ENCODE data around the gene GCLC. TPM values are rescaled to one million over a fixed set of nuclear protein-coding genes. Genes with fewer than 3 reads are reported as not detected.
"Not testable (repeated sequence)": the region's sequence is repeated elsewhere in the genome, so short reads cannot be mapped to it uniquely, and the experiment has no call there.

The GCLC gene
- total and polyA plus RNA-seq, 2 donors, result 17.1 to 17.4 TPM

GRCh38 chr6:53480774-53481173 lies 64.1 kb downstream of the GCLC start:
- not testable (repeated sequence) for H3K27ac ChIP-seq (ENCODE audit: low read depth in 1 of 2, low read length in 1 of 2); H3K9me3 ChIP-seq (ENCODE audit: control insufficient read depth in 2 of 2, insufficient read depth in 1 of 2, low read length in 1 of 2); H3K27me3 ChIP-seq (ENCODE audit: control insufficient read depth in 2 of 2, insufficient read depth in 1 of 2, low read length in 1 of 2); DNase-seq (ENCODE audit: low read depth in 6 of 9, low spot score in 9 of 9); H3K36me3 ChIP-seq (ENCODE audit: control insufficient read depth in 2 of 2, insufficient read depth in 2 of 2, low read length in 1 of 2); H3K4me3 ChIP-seq (ENCODE audit: low read length in 2 of 2)
- H3K4me1 ChIP-seq (ENCODE audit: control insufficient read depth in 2 of 2, insufficient read depth in 2 of 2, low read length in 2 of 2), result peaks cover 5 to 18% of the 10 kb centered on the region in 2 donors
- WGBS, result 94% methylated on average over 4 of the region's 4 CpGs

- H3K4me1 ChIP-seq (ENCODE audit: control insufficient read depth in 2 of 2, insufficient read depth in 2 of 2, low read length in 2 of 2), result peaks cover 5 to 18% of the 10 kb centered on the region in 2 donors
- H3K27ac ChIP-seq (ENCODE audit: low read depth in 1 of 2, low read length in 1 of 2), result no peak overlapping the region
- H3K27me3 ChIP-seq (ENCODE audit: control insufficient read depth in 2 of 2, insufficient read depth in 1 of 2, low read length in 1 of 2), result no peaks in the 10 kb centered on the region
- no peaks in the 10 kb centered on the region for H3K36me3 ChIP-seq (ENCODE audit: control insufficient read depth in 2 of 2, insufficient read depth in 2 of 2, low read length in 1 of 2)
- H3K4me3 ChIP-seq (ENCODE audit: low read length in 2 of 2), result no peak overlapping the region
- DNase-seq (ENCODE audit: low read depth in 6 of 9, low spot score in 9 of 9), result no peak
- WGBS, result 97% methylated on average over 1 of the region's 1 CpG
- no peaks in the 10 kb centered on the region for H3K9me3 ChIP-seq (ENCODE audit: control insufficient read depth in 2 of 2, insufficient read depth in 1 of 2, low read length in 1 of 2)
These were observed 65.0 kb downstream of the GCLC start for GRCh38 chr6:53479871-53480270.

DNA sequence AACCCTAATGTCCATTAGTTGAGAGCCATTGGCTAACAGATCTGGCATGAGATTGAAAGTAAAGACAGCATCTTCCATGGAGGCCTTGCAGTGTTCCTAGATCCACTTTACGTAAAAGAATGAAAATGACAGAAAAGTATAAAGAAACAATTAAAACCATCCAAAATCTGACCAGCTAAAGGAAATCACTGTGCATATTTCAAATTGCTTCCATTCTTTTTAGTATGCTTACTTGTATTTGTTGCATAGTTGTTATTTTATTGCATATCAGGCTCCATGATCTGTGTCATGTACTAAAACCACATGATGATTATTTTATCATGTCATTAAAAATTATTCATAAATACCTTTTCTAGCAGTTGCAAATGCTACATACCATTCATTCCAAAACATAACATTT lies 67.9 kb downstream of the GCLC start:
- no peaks in the 10 kb centered on the region for H3K36me3 ChIP-seq (ENCODE audit: control insufficient read depth in 2 of 2, insufficient read depth in 2 of 2, low read length in 1 of 2)
- H3K9me3 ChIP-seq (ENCODE audit: control insufficient read depth in 2 of 2, insufficient read depth in 1 of 2, low read length in 1 of 2), result no peaks in the 10 kb centered on the region
- no peaks in the 10 kb centered on the region for H3K27me3 ChIP-seq (ENCODE audit: control insufficient read depth in 2 of 2, insufficient read depth in 1 of 2, low read length in 1 of 2)
- no peak for DNase-seq (ENCODE audit: low read depth in 6 of 9, low spot score in 9 of 9)
- no peak overlapping the region for H3K27ac ChIP-seq (ENCODE audit: low read depth in 1 of 2, low read length in 1 of 2)
- no peak overlapping the region for H3K4me3 ChIP-seq (ENCODE audit: low read length in 2 of 2)
- WGBS, result 99% methylated on average over 1 of the region's 1 CpG
- H3K4me1 ChIP-seq (ENCODE audit: control insufficient read depth in 2 of 2, insufficient read depth in 2 of 2, low read length in 2 of 2), result no peaks in the 10 kb centered on the region

DNA sequence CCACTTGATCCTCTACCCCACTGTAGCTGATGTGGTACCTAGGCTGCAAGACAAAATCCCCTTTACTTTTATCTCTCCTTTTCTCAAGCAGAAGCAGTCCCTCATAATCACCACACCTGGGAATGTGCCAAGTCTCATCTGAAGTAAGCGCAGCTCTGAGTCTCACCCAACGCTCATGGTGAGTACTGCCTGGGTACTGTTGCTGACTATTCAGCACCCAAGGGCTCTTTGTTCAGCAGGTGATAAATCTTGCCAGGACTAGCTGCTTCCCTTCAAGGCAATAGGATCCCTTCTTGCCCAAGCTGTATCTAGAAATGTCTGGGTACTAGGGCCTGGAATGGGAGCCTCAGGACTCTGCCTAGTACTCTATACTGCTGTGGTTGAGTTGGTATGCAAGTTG lies 70.9 kb downstream of the GCLC start:
- H3K4me3 ChIP-seq (ENCODE audit: low read length in 2 of 2), result no peak overlapping the region
- DNase-seq (ENCODE audit: low read depth in 6 of 9, low spot score in 9 of 9), result no peak
- no peaks in the 10 kb centered on the region for H3K4me1 ChIP-seq (ENCODE audit: control insufficient read depth in 2 of 2, insufficient read depth in 2 of 2, low read length in 2 of 2)
- no peaks in the 10 kb centered on the region for H3K9me3 ChIP-seq (ENCODE audit: control insufficient read depth in 2 of 2, insufficient read depth in 1 of 2, low read length in 1 of 2)
- H3K27me3 ChIP-seq (ENCODE audit: control insufficient read depth in 2 of 2, insufficient read depth in 1 of 2, low read length in 1 of 2), result no peaks in the 10 kb centered on the region
- no peak overlapping the region for H3K27ac ChIP-seq (ENCODE audit: low read depth in 1 of 2, low read length in 1 of 2)
- WGBS, result 97% methylated on average over 2 of the region's 2 CpGs
- no peaks in the 10 kb centered on the region for H3K36me3 ChIP-seq (ENCODE audit: control insufficient read depth in 2 of 2, insufficient read depth in 2 of 2, low read length in 1 of 2)

DNA sequence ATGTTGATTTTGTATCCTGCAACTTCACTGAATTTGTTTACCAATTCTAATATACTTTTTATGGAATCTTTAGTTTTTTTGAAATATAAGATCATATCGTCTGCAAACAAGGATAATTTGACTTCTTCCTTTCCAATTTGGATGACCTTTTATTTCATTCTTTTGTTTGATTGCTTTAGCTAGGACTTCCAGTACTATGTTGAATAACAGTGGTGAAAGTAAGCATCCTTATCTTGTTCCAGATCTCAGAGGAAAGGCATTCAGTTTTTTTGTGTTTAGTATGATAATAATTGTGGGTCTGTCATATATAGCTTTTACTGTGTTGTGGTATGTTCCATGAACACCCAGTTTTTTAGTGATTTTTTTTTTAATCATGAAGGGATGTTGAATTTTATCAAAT lies 75.7 kb downstream of the GCLC start:
- Histone ChIP-seq H3K4me1 (ENCODE audit: control insufficient read depth in 2 of 2, insufficient read depth in 2 of 2, low read length in 2 of 2) (no peaks in the 10 kb centered on the region), H3K27me3 (ENCODE audit: control insufficient read depth in 2 of 2, insufficient read depth in 1 of 2, low read length in 1 of 2) (no peaks in the 10 kb centered on the region), H3K4me3 (ENCODE audit: low read length in 2 of 2) (no peak overlapping the region), H3K27ac (ENCODE audit: low read depth in 1 of 2, low read length in 1 of 2) (no peak overlapping the region), H3K9me3 (ENCODE audit: control insufficient read depth in 2 of 2, insufficient read depth in 1 of 2, low read length in 1 of 2) (no peaks in the 10 kb centered on the region), H3K36me3 (ENCODE audit: control insufficient read depth in 2 of 2, insufficient read depth in 2 of 2, low read length in 1 of 2) (no peaks in the 10 kb centered on the region)
- WGBS, result 98% methylated on average over 1 of the region's 1 CpG
- no peak for DNase-seq (ENCODE audit: low read depth in 6 of 9, low spot score in 9 of 9)

DNA sequence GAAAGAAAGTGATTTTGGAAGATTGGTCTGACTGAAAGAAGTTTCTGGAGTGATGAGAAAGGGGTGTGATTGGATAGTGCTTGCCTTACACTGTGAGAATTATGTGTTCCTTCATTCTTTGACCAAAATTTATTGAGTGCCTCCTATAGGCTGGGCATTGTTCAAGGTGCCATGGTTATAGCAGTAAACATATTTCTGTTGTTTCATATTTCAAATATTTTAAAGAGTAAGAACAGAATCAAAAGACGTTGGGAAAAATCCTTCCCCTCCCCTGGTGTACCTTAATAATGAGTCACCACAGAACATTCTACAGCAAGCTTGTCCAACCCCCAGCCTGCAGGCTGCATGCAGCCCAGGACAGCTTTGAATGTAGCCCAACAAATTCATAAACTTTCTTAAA lies 78.6 kb downstream of the GCLC start:
- Histone ChIP-seq H3K9me3 (ENCODE audit: control insufficient read depth in 2 of 2, insufficient read depth in 1 of 2, low read length in 1 of 2) (no peaks in the 10 kb centered on the region), H3K4me1 (ENCODE audit: control insufficient read depth in 2 of 2, insufficient read depth in 2 of 2, low read length in 2 of 2) (no peaks in the 10 kb centered on the region), H3K27ac (ENCODE audit: low read depth in 1 of 2, low read length in 1 of 2) (no peak overlapping the region), H3K36me3 (ENCODE audit: control insufficient read depth in 2 of 2, insufficient read depth in 2 of 2, low read length in 1 of 2) (no peaks in the 10 kb centered on the region), H3K27me3 (ENCODE audit: control insufficient read depth in 2 of 2, insufficient read depth in 1 of 2, low read length in 1 of 2) (no peaks in the 10 kb centered on the region), H3K4me3 (ENCODE audit: low read length in 2 of 2) (no peak overlapping the region)
- WGBS, result 79% methylated on average over 1 of the region's 1 CpG
- no peak for DNase-seq (ENCODE audit: low read depth in 6 of 9, low spot score in 9 of 9)

DNA sequence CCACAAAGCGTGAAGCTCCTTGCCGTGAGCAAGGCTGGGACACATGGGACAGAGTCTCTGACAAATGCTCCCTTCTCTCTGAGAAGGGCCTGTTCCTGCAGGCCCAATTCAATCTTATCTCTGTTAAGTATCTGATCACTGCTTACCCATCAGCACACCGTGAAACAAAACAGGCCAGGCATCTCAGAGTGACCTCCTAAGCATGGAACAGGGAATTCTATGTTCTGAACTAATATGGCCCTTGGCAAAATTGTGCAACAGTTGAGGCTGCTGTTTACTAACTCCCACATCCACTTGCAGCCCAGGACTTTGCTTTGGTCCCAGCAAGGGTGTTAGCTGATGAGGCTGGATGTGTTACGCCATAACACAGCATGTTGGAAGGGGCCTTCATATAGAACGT lies 79.2 kb downstream of the GCLC start:
- DNase-seq (ENCODE audit: low read depth in 6 of 9, low spot score in 9 of 9), result no peak
- H3K27me3 ChIP-seq (ENCODE audit: control insufficient read depth in 2 of 2, insufficient read depth in 1 of 2, low read length in 1 of 2), result no peaks in the 10 kb centered on the region
- 97% methylated on average over 5 of the region's 5 CpGs for WGBS
- no peaks in the 10 kb centered on the region for H3K9me3 ChIP-seq (ENCODE audit: control insufficient read depth in 2 of 2, insufficient read depth in 1 of 2, low read length in 1 of 2)
- H3K4me1 ChIP-seq (ENCODE audit: control insufficient read depth in 2 of 2, insufficient read depth in 2 of 2, low read length in 2 of 2), result no peaks in the 10 kb centered on the region
- H3K4me3 ChIP-seq (ENCODE audit: low read length in 2 of 2), result no peak overlapping the region
- H3K27ac ChIP-seq (ENCODE audit: low read depth in 1 of 2, low read length in 1 of 2), result no peak overlapping the region
- no peaks in the 10 kb centered on the region for H3K36me3 ChIP-seq (ENCODE audit: control insufficient read depth in 2 of 2, insufficient read depth in 2 of 2, low read length in 1 of 2)

- WGBS, result 95% methylated on average over 7 of the region's 7 CpGs
- Histone ChIP-seq H3K27ac (ENCODE audit: low read depth in 1 of 2, low read length in 1 of 2) (no peak overlapping the region), H3K4me1 (ENCODE audit: control insufficient read depth in 2 of 2, insufficient read depth in 2 of 2, low read length in 2 of 2) (no peaks in the 10 kb centered on the region), H3K9me3 (ENCODE audit: control insufficient read depth in 2 of 2, insufficient read depth in 1 of 2, low read length in 1 of 2) (no peaks in the 10 kb centered on the region), H3K36me3 (ENCODE audit: control insufficient read depth in 2 of 2, insufficient read depth in 2 of 2, low read length in 1 of 2) (no peaks in the 10 kb centered on the region), H3K27me3 (ENCODE audit: control insufficient read depth in 2 of 2, insufficient read depth in 1 of 2, low read length in 1 of 2) (no peaks in the 10 kb centered on the region), H3K4me3 (ENCODE audit: low read length in 2 of 2) (no peak overlapping the region)
- DNase-seq (ENCODE audit: low read depth in 6 of 9, low spot score in 9 of 9), result no peak
These were observed 79.9 kb downstream of the GCLC start for GRCh38 chr6:53464927-53465460.

DNA sequence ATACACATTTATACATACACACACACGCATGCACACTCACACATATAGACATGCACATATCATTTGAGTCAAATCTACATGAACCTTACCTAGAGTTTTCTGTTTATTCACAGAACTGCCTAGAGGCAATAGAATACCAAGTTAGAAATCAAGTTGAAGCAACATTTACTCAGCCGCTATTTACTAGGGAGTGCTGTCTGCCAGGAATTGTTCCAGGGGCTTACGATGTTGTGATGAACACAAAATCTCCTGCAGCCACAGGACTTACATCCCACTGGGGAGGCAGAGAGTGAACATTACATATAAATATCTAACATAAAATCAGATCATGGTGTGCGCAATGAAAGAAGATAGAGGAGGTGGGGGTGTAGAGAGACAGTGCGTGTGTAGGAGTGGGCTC lies 80.4 kb downstream of the GCLC start:
- 97% methylated on average over 5 of the region's 5 CpGs for WGBS
- no peak for DNase-seq (ENCODE audit: low read depth in 6 of 9, low spot score in 9 of 9)
- no peak overlapping the region for H3K4me3 ChIP-seq (ENCODE audit: low read length in 2 of 2)
- no peaks in the 10 kb centered on the region for H3K9me3 ChIP-seq (ENCODE audit: control insufficient read depth in 2 of 2, insufficient read depth in 1 of 2, low read length in 1 of 2)
- no peaks in the 10 kb centered on the region for H3K4me1 ChIP-seq (ENCODE audit: control insufficient read depth in 2 of 2, insufficient read depth in 2 of 2, low read length in 2 of 2)
- H3K27ac ChIP-seq (ENCODE audit: low read depth in 1 of 2, low read length in 1 of 2), result no peak overlapping the region
- H3K27me3 ChIP-seq (ENCODE audit: control insufficient read depth in 2 of 2, insufficient read depth in 1 of 2, low read length in 1 of 2), result no peaks in the 10 kb centered on the region
- H3K36me3 ChIP-seq (ENCODE audit: control insufficient read depth in 2 of 2, insufficient read depth in 2 of 2, low read length in 1 of 2), result no peaks in the 10 kb centered on the region

GRCh38 chr6:53461696-53462095 lies 83.2 kb downstream of the GCLC start:
- H3K9me3 ChIP-seq (ENCODE audit: control insufficient read depth in 2 of 2, insufficient read depth in 1 of 2, low read length in 1 of 2), result no peaks in the 10 kb centered on the region
- H3K27ac ChIP-seq (ENCODE audit: low read depth in 1 of 2, low read length in 1 of 2), result no peak overlapping the region
- H3K27me3 ChIP-seq (ENCODE audit: control insufficient read depth in 2 of 2, insufficient read depth in 1 of 2, low read length in 1 of 2), result no peaks in the 10 kb centered on the region
- no peak overlapping the region for H3K4me3 ChIP-seq (ENCODE audit: low read length in 2 of 2)
- no peaks in the 10 kb centered on the region for H3K4me1 ChIP-seq (ENCODE audit: control insufficient read depth in 2 of 2, insufficient read depth in 2 of 2, low read length in 2 of 2)
- no peaks in the 10 kb centered on the region for H3K36me3 ChIP-seq (ENCODE audit: control insufficient read depth in 2 of 2, insufficient read depth in 2 of 2, low read length in 1 of 2)
- 93% methylated on average over 5 of the region's 5 CpGs for WGBS
- DNase-seq (ENCODE audit: low read depth in 6 of 9, low spot score in 9 of 9), result no peak

Measured in thymus (tissue), 11 donors.